HEK293 (cell line): ENCODE data around the gene DPPA4.

ENCODE experiments used
- CTCF ChIP-seq: fragments of 450-650 bp; formaldehyde crosslinking; IDR thresholded peaks from 2 replicates; pipeline ENCODE4 v1.5.1; 2016; ENCODE audit warnings: missing biosample characterization, missing genetic modification characterization
- REPIN1 ChIP-seq: fragments of 450-650 bp; formaldehyde crosslinking; IDR thresholded peaks from 2 replicates; pipeline ENCODE4 v1.5.1; 2017; ENCODE audit warnings: missing biosample characterization, missing genetic modification characterization, low read depth
- ZBTB49 ChIP-seq: fragments of 450-650 bp; formaldehyde crosslinking; IDR thresholded peaks from 2 replicates; pipeline ENCODE4 v1.5.1; 2016; ENCODE audit warnings: missing biosample characterization, missing genetic modification characterization, low read depth
- ZNF133 ChIP-seq: fragments of 450-650 bp; formaldehyde crosslinking; IDR thresholded peaks from 2 replicates; pipeline ENCODE4 v1.5.1; 2016; ENCODE audit warnings: missing biosample characterization, missing genetic modification characterization
- ZNF311 ChIP-seq: fragments of 450-650 bp; formaldehyde crosslinking; IDR thresholded peaks from 2 replicates; pipeline ENCODE4 v1.5.1; 2017; ENCODE audit warnings: missing biosample characterization, missing genetic modification characterization, borderline replicate concordance

GRCh38 chr3:109346770-109347295 lies 9.5 kb upstream of the DPPA4 start:
- TF ChIP-seq CTCF (tag by site-specific recombination) (no peak), ZNF311 (tag by site-specific recombination) (no peak), ZNF133 (tag by site-specific recombination) (no peak), REPIN1 (tag by site-specific recombination) (no peak), ZBTB49 (tag by site-specific recombination) (no peak)
